MM.1S (cell line): ENCODE measurements around the gene LIFR.

Experiments used
- DNase-seq: peaks from one replicate; pipeline ENCODE4 v3.0.0-alpha.2; 2015
- H2AFZ ChIP-seq: fragments of 300-600 bp; sonication (generic); 2 replicates; pipeline ENCODE4 v1.6.0; 2016; ENCODE audit warnings: antibody characterized with exemption, low read length
- H3F3A ChIP-seq: fragments of 300-600 bp; sonication (generic); 2 replicates; pipeline ENCODE4 v1.6.1; 2016; ENCODE audit warnings: mild to moderate bottlenecking, antibody characterized with exemption, low read length, moderate library complexity, mixed read lengths; ENCODE audit not compliant: insufficient read depth
- H3K27ac ChIP-seq: fragments of 300-600 bp; sonication (generic); 2 replicates; pipeline ENCODE4 v1.5.1; 2016; ENCODE audit warnings: mild to moderate bottlenecking, low read length
- H3K27me3 ChIP-seq: fragments of 300-600 bp; sonication (generic); replicated peaks from 2 replicates; pipeline ENCODE4 v1.6.0; 2016; ENCODE audit warnings: low read length; ENCODE audit not compliant: insufficient read depth
- H3K36me3 ChIP-seq: fragments of 300-600 bp; sonication (generic); replicated peaks from 2 replicates; pipeline ENCODE4 v1.6.1; 2016; ENCODE audit warnings: mild to moderate bottlenecking, low read length, mixed read lengths; ENCODE audit not compliant: insufficient read depth
- H3K4me1 ChIP-seq: fragments of 300-600 bp; sonication (generic); 2 replicates; pipeline ENCODE4 v1.6.1; 2016; ENCODE audit warnings: low read length, mixed read lengths
- H3K4me2 ChIP-seq: fragments of 300-600 bp; sonication (generic); 2 replicates; pipeline ENCODE4 v1.6.0; 2016; ENCODE audit warnings: low read depth, low read length
- H3K4me3 ChIP-seq: fragments of 300-600 bp; sonication (generic); 2 replicates; pipeline ENCODE4 v1.5.1; 2016; ENCODE audit warnings: low read length, mixed read lengths
- H3K79me2 ChIP-seq: fragments of 300-600 bp; sonication (generic); 2 replicates; pipeline ENCODE4 v1.6.1; 2016; ENCODE audit warnings: mixed run types, low read length, mixed read lengths
- H3K9ac ChIP-seq: fragments of 300-600 bp; sonication (generic); 2 replicates; pipeline ENCODE4 v1.6.1; 2016; ENCODE audit warnings: low read length, mixed read lengths
- H3K9me2 ChIP-seq: fragments of 300-600 bp; sonication (generic); replicated peaks from 2 replicates; pipeline ENCODE4 v1.6.1; 2016; ENCODE audit warnings: mild to moderate bottlenecking, low read length, mixed read lengths; ENCODE audit not compliant: insufficient read depth
- H3K9me3 ChIP-seq: fragments of 300-600 bp; sonication (generic); replicated peaks from 2 replicates; pipeline ENCODE4 v1.6.1; 2016; ENCODE audit warnings: mild to moderate bottlenecking, low read length, mixed read lengths; ENCODE audit not compliant: insufficient read depth
- H4K20me1 ChIP-seq: fragments of 300-600 bp; sonication (generic); 2 replicates; pipeline ENCODE4 v1.6.1; 2016; ENCODE audit warnings: mild to moderate bottlenecking, low read length, moderate library complexity, mixed read lengths; ENCODE audit not compliant: insufficient read depth
- EZH2 ChIP-seq: fragments of 300-600 bp; sonication (generic); optimal IDR thresholded peaks from 2 replicates; pipeline ENCODE3; 2017; ENCODE audit warnings: low read depth, mild to moderate bottlenecking, antibody characterized with exemption, low read length, mixed read lengths
- EZH2phosphoT487 ChIP-seq: fragments of 300-600 bp; sonication (generic); IDR thresholded peaks from 2 replicates; pipeline ENCODE4 v1.6.1; 2018; ENCODE audit warnings: antibody characterized with exemption, low read length
- TF ChIP-seq, protein P1 (sequence below): fragments of 300-600 bp; sonication (generic); IDR thresholded peaks from 2 replicates; pipeline ENCODE4 v1.5.1; 2016; ENCODE audit warnings: antibody characterized with exemption, low read length, mixed read lengths

Gene LIFR

DNA sequence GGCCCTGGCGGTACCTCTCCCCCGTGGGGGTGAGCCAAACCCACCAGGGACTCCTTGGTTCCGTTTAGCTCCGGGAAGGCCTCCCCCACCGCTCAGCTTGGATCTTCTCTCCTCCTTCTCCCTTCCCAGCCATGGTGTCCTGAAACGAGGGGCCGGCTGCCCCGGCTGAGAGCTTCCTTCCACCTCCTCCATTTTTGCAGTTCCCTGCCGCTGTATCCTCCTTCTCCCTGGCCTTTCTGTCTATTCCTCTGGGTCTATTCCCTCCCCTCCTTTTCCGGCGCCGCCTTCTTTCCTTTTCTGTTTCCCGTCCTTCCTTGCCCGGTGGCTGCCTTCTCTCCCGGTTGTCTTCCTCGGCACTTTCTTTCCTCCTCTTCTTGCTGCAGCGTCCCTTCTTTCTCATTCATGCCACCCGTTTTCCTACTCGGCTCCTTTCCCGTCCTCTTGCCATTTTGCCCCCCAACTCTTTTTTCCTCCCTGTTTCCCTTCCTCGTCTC lies 110.4 kb downstream of the LIFR start:
- peaks cover 17% of the 10 kb centered on the region for H3K27me3 ChIP-seq
- H3K9me3 ChIP-seq: no peaks in the 10 kb centered on the region
- H3K79me2 ChIP-seq: no peaks in the 10 kb centered on the region
- no peak overlapping the region for H3K27ac ChIP-seq
- no peaks in the 10 kb centered on the region for H3K4me1 ChIP-seq
- H3F3A ChIP-seq: no peaks in the 10 kb centered on the region
- DNase-seq: no peak
- H3K36me3 ChIP-seq: no peaks in the 10 kb centered on the region
- H2AFZ ChIP-seq: no peak overlapping the region
- H4K20me1 ChIP-seq: no peaks in the 10 kb centered on the region
- H3K4me3 ChIP-seq: no peak overlapping the region
- no peak overlapping the region for H3K9ac ChIP-seq
- no peak for TF ChIP-seq EZH2phosphoT487
- TF ChIP-seq EZH2: no peak
- TF ChIP-seq, protein P1, sequence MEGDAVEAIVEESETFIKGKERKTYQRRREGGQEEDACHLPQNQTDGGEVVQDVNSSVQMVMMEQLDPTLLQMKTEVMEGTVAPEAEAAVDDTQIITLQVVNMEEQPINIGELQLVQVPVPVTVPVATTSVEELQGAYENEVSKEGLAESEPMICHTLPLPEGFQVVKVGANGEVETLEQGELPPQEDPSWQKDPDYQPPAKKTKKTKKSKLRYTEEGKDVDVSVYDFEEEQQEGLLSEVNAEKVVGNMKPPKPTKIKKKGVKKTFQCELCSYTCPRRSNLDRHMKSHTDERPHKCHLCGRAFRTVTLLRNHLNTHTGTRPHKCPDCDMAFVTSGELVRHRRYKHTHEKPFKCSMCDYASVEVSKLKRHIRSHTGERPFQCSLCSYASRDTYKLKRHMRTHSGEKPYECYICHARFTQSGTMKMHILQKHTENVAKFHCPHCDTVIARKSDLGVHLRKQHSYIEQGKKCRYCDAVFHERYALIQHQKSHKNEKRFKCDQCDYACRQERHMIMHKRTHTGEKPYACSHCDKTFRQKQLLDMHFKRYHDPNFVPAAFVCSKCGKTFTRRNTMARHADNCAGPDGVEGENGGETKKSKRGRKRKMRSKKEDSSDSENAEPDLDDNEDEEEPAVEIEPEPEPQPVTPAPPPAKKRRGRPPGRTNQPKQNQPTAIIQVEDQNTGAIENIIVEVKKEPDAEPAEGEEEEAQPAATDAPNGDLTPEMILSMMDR: no peak
- H3K4me2 ChIP-seq: no peak overlapping the region
- no peaks in the 10 kb centered on the region for H3K9me2 ChIP-seq

DNA sequence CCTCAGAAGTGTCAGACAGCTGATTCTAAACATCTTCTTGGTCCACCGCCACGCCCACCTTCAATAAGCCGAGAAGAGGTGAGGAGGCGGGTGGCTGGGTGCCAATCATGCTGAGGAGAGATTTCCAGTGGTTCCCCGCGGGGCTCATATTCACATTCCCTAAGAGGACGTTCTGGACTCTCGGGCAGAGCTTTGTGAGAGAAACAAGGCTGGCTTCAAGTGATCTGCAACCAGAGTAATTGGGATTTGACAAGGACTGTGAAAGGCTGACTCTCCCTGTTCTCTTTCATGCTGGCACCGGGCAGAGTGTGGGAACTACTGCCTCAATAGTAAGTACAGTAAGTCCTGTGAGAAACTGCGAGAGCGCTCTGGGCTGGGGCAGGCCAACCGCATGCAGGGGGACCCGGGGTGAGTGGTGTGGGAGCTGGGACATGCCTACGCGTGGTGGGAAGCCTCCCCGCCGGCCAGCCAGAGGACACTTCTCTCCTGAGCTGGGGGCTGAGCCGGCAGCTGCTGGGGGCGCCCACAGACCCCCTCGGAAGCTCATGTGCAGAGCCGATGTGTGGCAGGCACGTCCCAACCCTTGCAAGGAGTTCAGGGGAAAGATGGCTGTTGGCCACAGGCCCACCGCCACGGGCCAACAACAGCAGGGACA lies 110.9 kb downstream of the LIFR start:
- Histone ChIP-seq H3K27ac (no peak overlapping the region), H3K9me3 (no peaks in the 10 kb centered on the region), H3K27me3 (peaks cover 12% of the 10 kb centered on the region), H3K9me2 (no peaks in the 10 kb centered on the region), H3F3A (no peaks in the 10 kb centered on the region), H3K79me2 (no peaks in the 10 kb centered on the region), H4K20me1 (no peaks in the 10 kb centered on the region), H3K4me2 (no peak overlapping the region), H3K36me3 (no peaks in the 10 kb centered on the region), H3K9ac (no peak overlapping the region), H2AFZ (no peak overlapping the region), H3K4me3 (no peak overlapping the region), H3K4me1 (no peaks in the 10 kb centered on the region)
- TF ChIP-seq EZH2: no peak
- no peak for TF ChIP-seq EZH2phosphoT487
- TF ChIP-seq, protein P1: no peak
- no peak for DNase-seq

DNA sequence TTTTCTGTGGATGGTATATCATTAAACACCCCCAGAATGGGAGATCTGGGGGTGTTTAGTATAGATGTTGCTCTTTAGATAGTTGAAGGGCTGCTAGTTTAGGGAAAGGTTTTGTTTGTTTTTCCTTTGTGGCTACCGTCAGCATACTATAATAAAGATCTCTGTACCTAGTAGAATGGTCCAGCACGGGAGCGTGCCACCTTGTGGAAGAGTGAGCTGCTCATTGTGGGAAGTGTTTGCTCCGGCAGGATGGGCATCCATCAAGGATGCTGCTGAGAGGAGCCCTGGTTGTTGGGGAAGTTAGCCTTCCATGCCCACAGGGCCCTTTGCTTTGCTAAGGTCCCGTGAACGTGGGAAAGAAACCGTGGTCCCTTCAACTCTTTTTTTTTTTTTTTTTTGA lies 113.1 kb downstream of the LIFR start:
- no peak for DNase-seq
- Histone ChIP-seq H3K36me3 (no peaks in the 10 kb centered on the region), H3K27me3 (no peaks in the 10 kb centered on the region; the same call in 1 of the 2 replicates), H3K9ac (no peak overlapping the region), H2AFZ (no peak overlapping the region), H3K27ac (no peak overlapping the region), H3F3A (no peaks in the 10 kb centered on the region), H3K4me2 (no peak overlapping the region), H3K4me3 (no peak overlapping the region), H3K4me1 (no peaks in the 10 kb centered on the region), H3K79me2 (no peaks in the 10 kb centered on the region), H3K9me3 (no peaks in the 10 kb centered on the region), H4K20me1 (no peaks in the 10 kb centered on the region), H3K9me2 (no peaks in the 10 kb centered on the region)
- TF ChIP-seq, protein P1: no peak
- no peak for TF ChIP-seq EZH2phosphoT487
- TF ChIP-seq EZH2: no peak
